GM12874 (cell line): Measurements from ENCODE around the gene ZSCAN22.

Experiments
- CTCF ChIP-seq: IDR thresholded peaks from 2 replicates; pipeline ENCODE4 v1.5.1; 2011; ENCODE audit warnings: low read depth, mild to moderate bottlenecking, control low read depth, low read length, moderate library complexity; ENCODE audit not compliant: insufficient read depth

Gene ZSCAN22

GRCh38 chr19:58346961-58347929 is 20.5 kb downstream of the ZSCAN22 start:
- no peak for TF ChIP-seq CTCF

GRCh38 chr19:58349590-58349989 is 22.8 kb downstream of the ZSCAN22 start:
- TF ChIP-seq CTCF: no peak

GRCh38 chr19:58350001-58350861 is 23.4 kb downstream of the ZSCAN22 start:
- TF ChIP-seq CTCF: no peak

- no peak for TF ChIP-seq CTCF
Observed at GRCh38 chr19:58350871-58351557, 24.2 kb downstream of the ZSCAN22 start.

GRCh38 chr19:58351558-58351878 is 24.7 kb downstream of the ZSCAN22 start:
- no peak for TF ChIP-seq CTCF

- TF ChIP-seq CTCF: no peak
Observed at GRCh38 chr19:58351990-58352755, 25.4 kb downstream of the ZSCAN22 start.
